ENCODE results near the gene LAMA3. TPM values are rescaled to one million over a fixed set of nuclear protein-coding genes. Genes with fewer than 3 reads are reported as not detected.

The LAMA3 gene
- total RNA-seq, 2 donors from 2014 or later = 0.11 to 0.24 TPM

DNA sequence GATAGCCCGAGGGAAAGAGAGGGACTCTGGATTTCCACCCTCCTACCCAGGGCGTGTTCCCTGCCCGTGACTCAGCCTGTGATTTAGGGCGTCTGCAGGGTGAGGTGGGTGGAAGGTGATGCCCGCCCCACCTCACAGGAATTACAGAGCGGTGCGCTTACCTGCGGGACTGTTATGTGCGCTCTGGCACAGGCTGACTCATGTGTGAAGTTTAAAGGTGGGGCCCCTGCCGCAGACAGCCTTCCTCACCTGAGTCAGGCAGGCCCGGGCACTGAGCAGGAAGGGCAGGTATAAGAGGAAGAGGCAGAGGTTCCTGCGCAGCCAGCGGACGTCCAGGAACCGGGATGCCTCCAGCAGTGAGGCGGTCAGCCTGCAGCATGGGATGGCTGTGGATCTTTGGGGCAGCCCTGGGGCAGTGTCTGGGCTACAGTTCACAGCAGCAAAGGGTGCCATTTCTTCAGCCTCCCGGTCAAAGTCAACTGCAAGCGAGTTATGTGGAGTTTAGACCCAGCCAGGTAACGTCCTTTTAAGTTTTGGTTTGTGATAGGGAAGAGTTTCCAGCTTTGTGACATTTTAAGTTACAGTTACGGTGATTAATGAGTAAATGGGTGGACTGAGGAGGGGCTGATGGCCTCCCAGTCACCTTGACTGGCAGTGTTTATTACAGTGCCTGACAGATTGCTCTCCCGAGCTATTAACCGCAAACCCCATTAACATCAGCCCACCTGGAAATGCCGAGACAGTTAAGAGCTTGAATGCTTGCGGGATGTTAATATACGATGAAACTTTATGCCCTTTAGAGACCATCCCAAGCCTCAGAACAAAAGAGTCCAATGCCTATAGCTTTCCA, 183.7 kb downstream of the LAMA3 start:
- peak overlapping the region; percentile 53 for H3K4me3 Mint-ChIP-seq
- H3K27ac Mint-ChIP-seq = no peak overlapping the region
- H3K9me3 Mint-ChIP-seq = no peaks in the 10 kb centered on the region
- no peaks in the 10 kb centered on the region for H3K36me3 Mint-ChIP-seq (ENCODE audit: low read depth)
- peaks cover 23% of the 10 kb centered on the region for H3K4me1 Mint-ChIP-seq
- peak; percentile 75 for ATAC-seq (replicated peaks)
- H3K27me3 Mint-ChIP-seq = no peaks in the 10 kb centered on the region

- no peak for ATAC-seq (replicated peaks)
- Mint-ChIP-seq H3K4me1 (peaks cover 15% of the 10 kb centered on the region), H3K27me3 (no peaks in the 10 kb centered on the region), H3K27ac (no peak overlapping the region), H3K4me3 (no peak overlapping the region), H3K36me3 (ENCODE audit: low read depth) (no peaks in the 10 kb centered on the region), H3K9me3 (no peaks in the 10 kb centered on the region)
Observed at GRCh38 chr18:23875966-23876895, 187.0 kb downstream of the LAMA3 start.

DNA sequence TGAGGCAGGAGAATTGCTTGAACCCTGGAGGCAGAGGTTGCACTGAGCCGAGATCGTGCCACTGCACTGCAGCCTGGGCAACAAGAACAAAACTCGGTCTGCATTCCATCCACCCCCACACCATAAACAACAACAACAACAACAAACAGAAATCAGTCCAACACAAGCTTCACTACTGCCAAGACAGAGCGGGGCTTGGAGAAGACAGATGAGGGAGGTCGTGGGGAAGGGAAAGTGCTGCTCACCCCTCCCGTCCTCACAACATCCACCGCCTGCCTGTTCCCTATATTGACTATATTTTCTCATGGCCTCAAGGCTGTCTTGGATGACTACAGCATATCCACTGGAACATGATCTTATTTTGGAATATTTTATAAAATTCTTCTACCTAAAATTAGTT, 187.7 kb downstream of the LAMA3 start:
- H3K9me3 Mint-ChIP-seq = no peaks in the 10 kb centered on the region
- no peak overlapping the region for H3K27ac Mint-ChIP-seq
- peaks cover 12% of the 10 kb centered on the region for H3K4me1 Mint-ChIP-seq
- H3K4me3 Mint-ChIP-seq = no peak overlapping the region
- H3K27me3 Mint-ChIP-seq = no peaks in the 10 kb centered on the region
- no peak for ATAC-seq (replicated peaks)
- H3K36me3 Mint-ChIP-seq (ENCODE audit: low read depth) = no peaks in the 10 kb centered on the region

GRCh38 chr18:23877371-23877770, 188.1 kb downstream of the LAMA3 start:
- Mint-ChIP-seq H3K36me3 (ENCODE audit: low read depth) (no peaks in the 10 kb centered on the region), H3K4me3 (no peak overlapping the region), H3K27ac (no peak overlapping the region), H3K9me3 (no peaks in the 10 kb centered on the region), H3K27me3 (no peaks in the 10 kb centered on the region), H3K4me1 (peaks cover 7% of the 10 kb centered on the region)
- ATAC-seq (replicated peaks) = no peak

DNA sequence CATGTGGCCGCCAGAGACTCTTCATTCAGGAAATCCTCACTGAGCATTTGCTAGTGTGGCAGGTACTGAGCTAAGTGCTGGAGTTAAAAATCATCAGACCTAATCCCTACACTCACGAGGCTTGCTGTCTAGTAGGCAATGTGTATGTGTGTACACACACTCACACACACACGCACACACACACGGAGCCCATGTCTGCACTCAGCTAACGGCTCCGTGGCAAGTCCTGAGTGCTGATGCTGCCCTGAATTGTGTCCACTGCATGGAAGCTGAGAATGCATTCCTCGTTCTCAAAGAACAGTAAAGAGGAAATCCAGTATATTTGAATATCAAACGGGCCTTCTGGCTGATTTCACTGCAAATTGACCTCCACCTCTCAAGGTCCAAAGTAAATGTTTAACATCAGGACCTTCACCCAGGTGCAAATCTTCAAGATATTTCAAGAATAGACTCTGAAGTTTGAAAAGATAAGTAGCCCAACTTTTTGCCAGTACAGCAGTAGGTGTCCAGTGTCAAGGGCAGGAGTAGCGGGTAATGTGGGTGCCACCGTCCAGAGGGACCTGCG, 189.2 kb downstream of the LAMA3 start:
- H3K27me3 Mint-ChIP-seq = no peaks in the 10 kb centered on the region
- no peaks in the 10 kb centered on the region for H3K4me1 Mint-ChIP-seq
- ATAC-seq (replicated peaks) = no peak
- no peaks in the 10 kb centered on the region for H3K9me3 Mint-ChIP-seq
- H3K4me3 Mint-ChIP-seq = no peak overlapping the region
- no peaks in the 10 kb centered on the region for H3K36me3 Mint-ChIP-seq (ENCODE audit: low read depth)
- H3K27ac Mint-ChIP-seq = no peak overlapping the region

DNA sequence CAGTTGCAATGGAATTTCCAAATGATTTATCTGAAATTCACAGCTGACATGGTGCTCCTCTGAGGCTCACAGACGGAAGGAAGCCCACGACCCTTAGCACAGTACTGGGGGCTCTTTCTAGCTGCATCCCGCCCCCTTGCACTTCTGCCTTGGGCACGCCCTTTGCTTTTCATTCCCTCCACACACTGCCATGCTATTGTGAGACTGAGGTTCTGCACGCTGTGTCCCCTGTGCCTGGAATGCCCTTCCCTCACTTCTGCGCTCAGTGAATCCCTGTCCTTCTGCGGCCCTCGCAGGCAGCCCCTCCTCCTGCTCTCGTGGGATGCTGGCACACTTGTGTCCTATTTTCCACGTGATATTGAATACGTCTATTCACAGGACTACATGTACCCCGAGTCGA, 189.9 kb downstream of the LAMA3 start:
- Mint-ChIP-seq H3K9me3 (no peaks in the 10 kb centered on the region), H3K27ac (no peak overlapping the region), H3K27me3 (no peaks in the 10 kb centered on the region), H3K4me3 (no peak overlapping the region), H3K4me1 (no peaks in the 10 kb centered on the region), H3K36me3 (ENCODE audit: low read depth) (no peaks in the 10 kb centered on the region)
- ATAC-seq (replicated peaks) = no peak

DNA sequence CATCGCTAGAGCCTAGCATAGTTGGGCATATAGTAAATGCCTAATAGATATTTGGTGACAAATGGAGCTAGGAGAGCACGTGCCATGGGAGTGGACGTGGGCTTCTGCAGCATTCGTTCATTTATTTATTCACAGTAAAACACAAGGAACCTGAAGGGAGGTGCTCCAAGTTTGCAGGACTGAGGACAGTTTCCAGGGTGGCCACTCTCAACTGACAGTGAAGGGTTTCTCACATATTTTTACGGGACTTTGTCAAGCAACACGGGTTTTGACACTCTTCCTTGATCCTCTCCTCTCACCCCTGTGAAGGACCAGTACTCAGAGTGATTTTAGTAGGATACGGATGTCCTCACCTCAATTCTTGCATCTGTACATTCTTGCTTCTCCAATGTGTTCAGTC, 190.3 kb downstream of the LAMA3 start:
- no peak overlapping the region for H3K4me3 Mint-ChIP-seq
- no peak overlapping the region for H3K27ac Mint-ChIP-seq
- H3K9me3 Mint-ChIP-seq = no peaks in the 10 kb centered on the region
- no peaks in the 10 kb centered on the region for H3K4me1 Mint-ChIP-seq
- no peaks in the 10 kb centered on the region for H3K36me3 Mint-ChIP-seq (ENCODE audit: low read depth)
- H3K27me3 Mint-ChIP-seq = no peaks in the 10 kb centered on the region
- no peak for ATAC-seq (replicated peaks)

GRCh38 chr18:23879966-23880565, 190.8 kb downstream of the LAMA3 start:
- Mint-ChIP-seq H3K4me3 (no peak overlapping the region), H3K9me3 (no peaks in the 10 kb centered on the region), H3K27ac (no peak overlapping the region), H3K4me1 (no peaks in the 10 kb centered on the region), H3K36me3 (ENCODE audit: low read depth) (no peaks in the 10 kb centered on the region), H3K27me3 (no peaks in the 10 kb centered on the region)
- no peak for ATAC-seq (replicated peaks)

DNA sequence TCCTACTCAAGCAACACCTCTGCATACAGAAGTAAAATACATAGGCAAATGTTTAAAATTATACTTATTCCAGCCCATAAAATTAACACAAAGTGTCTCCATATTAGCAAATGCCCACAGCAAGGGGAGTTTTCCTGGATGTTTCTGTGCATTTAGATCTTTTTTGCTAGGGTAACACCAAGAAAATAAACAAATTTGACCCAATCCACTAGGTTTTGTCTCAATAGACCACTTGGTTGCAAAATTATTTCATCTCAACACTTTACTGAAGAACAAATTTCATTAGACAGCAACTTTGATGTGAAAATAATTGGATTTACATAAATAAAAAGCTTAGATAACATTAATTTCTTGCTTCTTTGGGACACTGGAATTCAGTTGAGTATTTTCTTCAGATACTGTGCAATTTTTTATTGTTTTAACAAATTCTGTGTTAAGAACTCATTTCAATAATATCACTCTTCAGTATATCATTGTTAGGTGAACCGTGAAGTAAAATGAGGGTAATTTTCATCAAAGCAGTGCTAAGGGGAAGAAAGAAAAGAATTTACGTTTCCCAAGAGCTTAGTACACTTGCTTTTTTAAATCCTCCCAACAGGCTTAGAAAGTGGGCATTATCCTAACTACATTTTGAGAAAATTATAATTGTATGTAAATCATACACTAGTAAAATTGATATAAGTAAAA, 191.8 kb downstream of the LAMA3 start:
- Mint-ChIP-seq H3K27ac (no peak overlapping the region), H3K27me3 (no peaks in the 10 kb centered on the region), H3K9me3 (no peaks in the 10 kb centered on the region), H3K4me3 (no peak overlapping the region), H3K4me1 (peaks cover 4% of the 10 kb centered on the region), H3K36me3 (ENCODE audit: low read depth) (no peaks in the 10 kb centered on the region)
- ATAC-seq (replicated peaks) = no peak

- H3K36me3 Mint-ChIP-seq (ENCODE audit: low read depth) = no peaks in the 10 kb centered on the region
- no peak for ATAC-seq (replicated peaks)
- H3K27ac Mint-ChIP-seq = no peak overlapping the region
- H3K4me1 Mint-ChIP-seq = peaks cover 4% of the 10 kb centered on the region
- H3K9me3 Mint-ChIP-seq = no peaks in the 10 kb centered on the region
- H3K4me3 Mint-ChIP-seq = no peak overlapping the region
- no peaks in the 10 kb centered on the region for H3K27me3 Mint-ChIP-seq
Observed at GRCh38 chr18:23881778-23882177, 192.5 kb downstream of the LAMA3 start.

- H3K36me3 Mint-ChIP-seq (ENCODE audit: low read depth) = no peaks in the 10 kb centered on the region
- H3K4me3 Mint-ChIP-seq = no peak overlapping the region
- no peaks in the 10 kb centered on the region for H3K9me3 Mint-ChIP-seq
- H3K4me1 Mint-ChIP-seq = peaks cover 4% of the 10 kb centered on the region
- H3K27me3 Mint-ChIP-seq = no peaks in the 10 kb centered on the region
- H3K27ac Mint-ChIP-seq = no peak overlapping the region
- ATAC-seq (replicated peaks) = no peak
Observed at GRCh38 chr18:23882616-23883276, 193.5 kb downstream of the LAMA3 start.

GRCh38 chr18:23883277-23883790, 194.1 kb downstream of the LAMA3 start:
- Mint-ChIP-seq H3K4me1 (peaks cover 4% of the 10 kb centered on the region), H3K4me3 (no peak overlapping the region), H3K27me3 (no peaks in the 10 kb centered on the region)

DNA sequence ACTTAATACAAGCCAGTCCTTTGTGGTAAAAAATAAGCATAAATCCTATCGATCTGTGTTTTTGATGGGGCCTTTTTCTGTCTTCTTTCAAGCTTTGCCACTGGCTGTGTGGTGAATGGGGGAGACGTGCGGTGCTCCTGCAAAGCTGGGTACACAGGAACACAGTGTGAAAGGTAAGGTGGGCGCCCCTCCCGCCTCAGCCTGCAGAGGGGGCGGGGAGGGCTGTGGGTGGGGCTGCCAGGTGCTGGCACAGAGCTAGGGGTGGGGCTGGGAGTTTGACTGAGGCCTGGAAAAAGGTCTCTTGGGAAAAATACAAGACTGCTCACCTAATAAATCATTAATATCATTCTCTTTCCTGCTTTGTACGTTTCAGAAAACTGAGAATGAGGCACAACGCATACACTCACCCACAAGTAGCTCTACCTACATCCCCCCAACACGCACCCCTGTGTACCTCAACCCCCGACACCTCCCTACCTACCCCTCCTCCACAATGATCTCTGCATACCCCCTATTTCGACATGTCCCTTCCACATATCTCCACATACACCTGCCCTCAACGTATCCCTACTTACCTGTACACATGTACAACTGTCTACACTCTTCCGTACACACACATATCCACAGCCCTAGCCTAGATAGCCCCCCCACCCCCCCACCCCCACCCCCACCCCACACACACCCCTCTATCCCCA, 195.6 kb downstream of the LAMA3 start:
- no peaks in the 10 kb centered on the region for H3K27me3 Mint-ChIP-seq
- no peaks in the 10 kb centered on the region for H3K9me3 Mint-ChIP-seq
- ATAC-seq (replicated peaks) = no peak
- H3K36me3 Mint-ChIP-seq (ENCODE audit: low read depth) = no peaks in the 10 kb centered on the region
- peaks cover 4% of the 10 kb centered on the region for H3K4me1 Mint-ChIP-seq
- no peak overlapping the region for H3K4me3 Mint-ChIP-seq
- no peak overlapping the region for H3K27ac Mint-ChIP-seq

More at GRCh38 chr18:23883277-23883790, 194.1 kb downstream of the LAMA3 start:
- peak; percentile 32 for ATAC-seq (replicated peaks)
- Mint-ChIP-seq H3K27ac (no peak overlapping the region), H3K36me3 (ENCODE audit: low read depth) (no peaks in the 10 kb centered on the region), H3K9me3 (no peaks in the 10 kb centered on the region)

Measured in activated T-helper 17 cell treated with anti-CD3 and anti-CD28 coated beads, Interleukin-2, amount 50 U/mL, for 72 hours (primary cell).